H54 (cell line): Measurements from ENCODE around the gene SOX5.

ENCODE experiments used
- DNase-seq: peaks from one replicate; pipeline ENCODE4 v3.0.0; 2011; ENCODE audit warnings: low spot score, mixed read lengths; ENCODE audit not compliant: insufficient read length
- FAIRE-seq: peaks from 3 replicates; lab custom pipeline; 2011; peaks lifted over from hg19 to GRCh38; lab: Jason Lieb, UNC
- POLR2A ChIP-seq: IDR thresholded peaks from 2 replicates; pipeline ENCODE4 v1.6.1; 2011; ENCODE audit warnings: low read depth, mild to moderate bottlenecking, low read length

SOX5 gene

GRCh38 chr12:23699031-23699430, 250.4 kb downstream of the SOX5 start:
- FAIRE-seq, result no peak
- no peak for TF ChIP-seq POLR2A
- no peak for DNase-seq

DNA sequence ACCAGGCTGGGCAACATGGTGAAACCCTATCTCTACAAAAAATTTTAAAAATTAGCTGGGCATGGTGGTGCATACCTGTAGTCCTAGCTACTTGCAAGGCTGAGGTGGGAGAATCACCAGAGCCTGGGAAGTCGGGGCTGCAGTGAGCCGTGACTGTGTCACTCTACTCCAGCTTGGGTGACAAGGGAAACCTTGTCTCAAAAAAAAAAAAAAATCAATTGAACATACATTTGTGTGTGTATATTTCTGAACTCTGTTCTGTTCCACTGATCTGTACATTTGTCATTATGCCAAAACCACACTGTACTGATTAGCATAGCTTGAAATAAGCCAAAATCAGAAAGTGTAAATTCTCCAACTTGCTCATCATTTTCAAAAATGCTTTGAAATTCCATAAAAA, 254.6 kb downstream of the SOX5 start:
- DNase-seq (no peak), FAIRE-seq (no peak)
- no peak for TF ChIP-seq POLR2A

- TF ChIP-seq POLR2A, result no peak
- FAIRE-seq (no peak), DNase-seq (no peak)
Measured at GRCh38 chr12:23694307-23694706, 255.2 kb downstream of the SOX5 start.

- TF ChIP-seq POLR2A, result no peak
- no peak for FAIRE-seq
- DNase-seq, result no peak
Measured at GRCh38 chr12:23687947-23688346, 261.5 kb downstream of the SOX5 start.

- DNase-seq (no peak), FAIRE-seq (no peak)
- no peak for TF ChIP-seq POLR2A
Measured at GRCh38 chr12:23686095-23686494, 263.4 kb downstream of the SOX5 start.

DNA sequence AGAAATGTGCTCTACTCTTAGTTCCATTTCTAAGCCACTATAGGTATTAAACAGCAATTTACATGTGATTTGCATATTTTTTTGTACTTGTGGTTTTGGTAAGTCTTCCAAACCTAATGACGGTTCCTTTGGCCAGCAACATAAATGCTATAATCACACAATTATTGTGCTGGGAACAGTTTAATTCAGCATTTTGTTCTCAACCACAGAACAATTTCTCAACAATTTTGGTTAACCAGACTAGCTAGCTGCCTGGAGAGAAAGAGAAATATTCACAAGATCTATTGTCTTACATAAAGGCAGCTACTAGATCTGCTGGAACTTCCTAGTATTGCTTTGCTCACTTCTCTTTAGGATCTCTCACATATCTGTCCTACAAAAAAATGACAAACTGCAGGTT, 265.3 kb downstream of the SOX5 start:
- no peak for DNase-seq
- no peak for TF ChIP-seq POLR2A
- no peak for FAIRE-seq

GRCh38 chr12:23681237-23681636, 268.2 kb downstream of the SOX5 start:
- DNase-seq (no peak), FAIRE-seq (no peak)
- no peak for TF ChIP-seq POLR2A

DNA sequence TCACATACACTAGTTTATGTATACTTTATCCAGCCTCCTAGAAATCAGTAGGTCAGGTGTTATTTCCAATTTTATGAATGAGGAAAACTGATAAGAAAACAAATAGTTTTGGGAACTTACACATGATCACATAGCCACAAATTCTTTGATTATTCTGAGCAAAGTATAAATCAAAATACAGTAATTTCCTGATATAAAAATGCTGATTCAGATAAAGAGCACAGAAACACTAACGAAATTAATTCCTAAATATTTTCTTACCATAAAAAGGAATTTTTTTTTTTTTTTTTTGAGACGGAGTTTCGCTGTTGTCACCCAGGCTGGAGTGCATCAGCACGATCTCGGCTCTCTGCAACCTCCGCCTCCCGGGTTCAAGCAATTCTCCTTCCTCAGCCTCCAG, 275.4 kb downstream of the SOX5 start:
- TF ChIP-seq POLR2A, result no peak
- no peak for FAIRE-seq

DNA sequence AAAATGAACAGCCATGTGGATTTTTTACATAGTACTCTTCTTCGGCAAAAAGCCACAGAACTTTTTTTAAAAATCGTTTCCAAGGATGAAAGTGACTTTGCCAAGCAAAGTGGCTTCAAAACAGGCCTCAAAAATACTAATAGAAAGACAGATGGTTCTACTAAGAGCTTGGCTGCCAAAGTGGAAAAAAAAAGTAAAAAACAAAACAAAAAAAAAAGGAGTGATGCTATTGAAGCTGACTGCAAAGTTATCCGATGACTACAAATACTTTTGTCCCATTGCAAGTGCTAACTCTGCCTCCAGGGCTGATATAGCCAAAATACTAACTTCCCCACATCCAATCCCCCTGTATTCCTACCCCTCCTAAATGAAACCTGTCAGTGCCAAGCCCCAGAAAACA, 277.6 kb downstream of the SOX5 start:
- TF ChIP-seq POLR2A, result no peak
- FAIRE-seq (no peak), DNase-seq (no peak)

More for the DNA sequence above, 275.4 kb downstream of the SOX5 start:
- DNase-seq, result no peak

- FAIRE-seq (no peak), DNase-seq (no peak)
- TF ChIP-seq POLR2A, result no peak
Measured at GRCh38 chr12:23670684-23671083, 278.8 kb downstream of the SOX5 start.

DNA sequence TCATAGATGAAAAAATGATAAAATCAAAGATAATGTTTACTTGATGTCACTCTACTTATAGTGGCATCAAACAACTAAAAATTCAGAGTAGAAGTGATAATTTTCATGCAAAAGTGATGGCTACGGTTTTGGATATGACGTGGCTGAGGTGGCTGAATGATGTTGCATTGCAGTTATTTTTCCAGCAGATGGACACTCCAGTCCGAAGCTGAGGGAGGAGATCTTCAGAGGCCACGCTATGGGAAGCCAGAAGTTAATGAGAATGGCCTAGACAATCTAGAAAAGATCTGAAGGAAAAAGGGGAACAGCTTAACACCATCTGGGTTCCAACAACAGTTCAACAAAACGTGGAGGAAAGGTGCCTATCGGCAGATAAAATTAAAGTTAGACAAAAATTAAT, 279.8 kb downstream of the SOX5 start:
- DNase-seq (no peak), FAIRE-seq (no peak)
- TF ChIP-seq POLR2A, result no peak

DNA sequence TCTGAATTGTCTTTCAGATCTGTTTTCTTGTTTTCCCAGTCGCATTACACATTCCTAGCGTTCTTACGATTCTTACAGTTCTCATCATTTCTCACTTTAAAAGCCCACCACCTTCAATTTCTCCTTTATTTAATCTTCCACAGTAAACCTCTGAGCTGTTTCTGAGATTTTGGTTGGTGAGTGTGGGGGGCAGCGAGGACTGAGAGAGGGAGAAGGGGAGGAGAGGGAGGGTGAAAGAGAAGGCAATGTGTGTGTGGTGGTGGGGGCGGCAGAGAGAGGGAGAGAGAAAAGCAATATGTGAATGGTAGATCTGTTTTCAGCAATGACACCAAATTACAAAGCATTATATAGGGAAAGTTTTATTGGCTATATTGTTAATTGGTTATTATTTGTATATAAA, 282.6 kb downstream of the SOX5 start:
- no peak for FAIRE-seq
- TF ChIP-seq POLR2A, result no peak
- no peak for DNase-seq

DNA sequence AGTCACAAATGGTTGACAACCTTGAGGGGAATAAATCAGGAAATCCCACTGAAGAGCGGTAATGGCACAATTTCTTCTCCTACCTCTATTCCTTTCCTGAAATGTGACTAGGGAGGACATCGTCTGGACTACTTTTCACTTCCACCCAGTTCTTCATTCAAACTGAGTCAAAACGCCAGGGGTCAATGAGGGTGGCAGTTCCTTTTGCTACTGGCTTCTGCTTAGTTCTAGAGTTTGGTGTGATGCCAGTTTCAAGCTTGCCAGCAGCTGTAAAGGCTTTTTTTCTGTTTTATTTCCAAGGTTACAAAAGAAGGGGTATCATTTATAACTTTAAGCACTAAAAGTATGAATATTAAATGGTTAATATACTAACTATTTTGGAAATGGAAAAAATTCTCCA, 286.5 kb downstream of the SOX5 start:
- DNase-seq (no peak), FAIRE-seq (no peak)
- TF ChIP-seq POLR2A, result no peak

DNA sequence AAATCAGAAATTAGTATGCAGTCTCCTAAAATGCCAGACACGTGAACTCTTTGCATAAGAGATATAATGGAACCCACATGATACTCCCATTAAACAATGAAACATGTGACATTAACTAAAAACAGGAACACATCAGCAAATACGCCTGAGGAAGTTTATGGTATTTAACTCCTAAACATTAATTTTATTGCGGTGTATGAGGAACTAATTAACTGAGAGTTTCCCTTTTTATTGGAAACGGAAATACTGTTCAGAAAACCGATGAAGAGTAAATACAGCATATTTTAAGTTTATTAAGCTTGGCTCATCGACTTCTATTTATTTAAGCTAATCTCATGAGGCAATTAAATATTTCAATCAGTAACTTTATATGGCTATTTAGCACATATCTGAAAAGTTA, 290.3 kb downstream of the SOX5 start:
- DNase-seq (no peak), FAIRE-seq (no peak)
- TF ChIP-seq POLR2A, result no peak

- DNase-seq (no peak), FAIRE-seq (no peak)
- TF ChIP-seq POLR2A, result no peak
Measured at GRCh38 chr12:23657598-23657997, 291.9 kb downstream of the SOX5 start.

GRCh38 chr12:23655884-23656283, 293.6 kb downstream of the SOX5 start:
- TF ChIP-seq POLR2A, result no peak
- DNase-seq (no peak), FAIRE-seq (no peak)
